ENCODE measurements around the gene SRD5A3. TPM values are rescaled to one million over a fixed set of nuclear protein-coding genes. Genes with fewer than 3 reads are reported as not detected.

Gene SRD5A3
- total RNA-seq, 4 donors from 2014 or later: 3.0 to 7.9 (median 5.2) TPM

GRCh38 chr4:55308071-55308470 is 38.0 kb upstream of the SRD5A3 start:
- Histone ChIP-seq H3K4me1 (peaks cover 0 to 4% (median 0%) of the 10 kb centered on the region in 4 donors), H3K27me3 (no peaks in the 10 kb centered on the region), H3K27ac (replicated peaks in 1 of 4) (no peak overlapping the region), H3K36me3 (no peaks in the 10 kb centered on the region), H3K9me3 (no peaks in the 10 kb centered on the region), H3K4me3 (no peak overlapping the region)
- intact Hi-C loops (cut with DNase I): no loop called here
- TF ChIP-seq CTCF (IDR thresholded peaks at IDR 0.05) (no peak), EP300 (IDR thresholded peaks at IDR 0.05) (no peak), POLR2A (IDR thresholded peaks at IDR 0.05; ENCODE audit: low read depth) (no peak), POLR2AphosphoS5 (IDR thresholded peaks at IDR 0.05) (no peak)
- 80% methylated on average over 2 of the region's 2 CpGs for WGBS
- no peak for DNase-seq (ENCODE audit: extremely low spot score)

- no peaks in the 10 kb centered on the region for H3K36me3 ChIP-seq
- H3K9me3 ChIP-seq: no peaks in the 10 kb centered on the region
- no peak overlapping the region for H3K4me3 ChIP-seq
- no peaks in the 10 kb centered on the region for H3K27me3 ChIP-seq
- peak overlapping the region in 1 of 4 donors; percentile 22 for H3K27ac ChIP-seq (replicated peaks in 1 of 4)
- DNase-seq (ENCODE audit: extremely low spot score): no peak
- intact Hi-C loops (cut with DNase I): no loop called here
- TF ChIP-seq EP300 (IDR thresholded peaks at IDR 0.05): no peak
- no peak for TF ChIP-seq POLR2AphosphoS5 (IDR thresholded peaks at IDR 0.05)
- TF ChIP-seq POLR2A (IDR thresholded peaks at IDR 0.05; ENCODE audit: low read depth): no peak
- no peak for TF ChIP-seq CTCF (IDR thresholded peaks at IDR 0.05)
- no peaks in the 10 kb centered on the region for H3K4me1 ChIP-seq
- 71% methylated on average over 5 of the region's 5 CpGs for WGBS
These were observed 34.1 kb upstream of the SRD5A3 start for GRCh38 chr4:55311792-55312488.

GRCh38 chr4:55312489-55313101 is 33.4 kb upstream of the SRD5A3 start:
- DNase-seq (ENCODE audit: extremely low spot score): no peak
- no peak overlapping the region for H3K27ac ChIP-seq (replicated peaks in 1 of 4)
- H3K4me3 ChIP-seq: no peak overlapping the region
- H3K4me1 ChIP-seq: peaks cover 0 to under 1% (median 0%) of the 10 kb centered on the region in 4 donors
- WGBS: 96% methylated on average over 1 of the region's 1 CpG
- no peaks in the 10 kb centered on the region for H3K27me3 ChIP-seq
- no peaks in the 10 kb centered on the region for H3K36me3 ChIP-seq
- intact Hi-C loops (cut with DNase I): no loop called here
- no peaks in the 10 kb centered on the region for H3K9me3 ChIP-seq
- no peak for TF ChIP-seq POLR2AphosphoS5 (IDR thresholded peaks at IDR 0.05)
- TF ChIP-seq CTCF (IDR thresholded peaks at IDR 0.05): peak; percentile 38 to 76 (median 41)

GRCh38 chr4:55314141-55314820 is 31.8 kb upstream of the SRD5A3 start:
- intact Hi-C loops (cut with DNase I): no loop called here
- no peaks in the 10 kb centered on the region for H3K9me3 ChIP-seq
- H3K27me3 ChIP-seq: no peaks in the 10 kb centered on the region
- no peak for DNase-seq (ENCODE audit: extremely low spot score)
- H3K27ac ChIP-seq (replicated peaks in 1 of 4): no peak overlapping the region
- WGBS: 84% methylated on average over 2 of the region's 4 CpGs
- peaks cover 0 to 10% (median 6%) of the 10 kb centered on the region in 4 donors for H3K4me1 ChIP-seq
- H3K36me3 ChIP-seq: no peaks in the 10 kb centered on the region
- no peak overlapping the region for H3K4me3 ChIP-seq
- TF ChIP-seq CTCF (IDR thresholded peaks at IDR 0.05) (no peak), EP300 (IDR thresholded peaks at IDR 0.05) (no peak), POLR2AphosphoS5 (IDR thresholded peaks at IDR 0.05) (no peak), POLR2A (IDR thresholded peaks at IDR 0.05; ENCODE audit: low read depth) (no peak)
